Measurements from ENCODE around the gene DNAH11.

DNA sequence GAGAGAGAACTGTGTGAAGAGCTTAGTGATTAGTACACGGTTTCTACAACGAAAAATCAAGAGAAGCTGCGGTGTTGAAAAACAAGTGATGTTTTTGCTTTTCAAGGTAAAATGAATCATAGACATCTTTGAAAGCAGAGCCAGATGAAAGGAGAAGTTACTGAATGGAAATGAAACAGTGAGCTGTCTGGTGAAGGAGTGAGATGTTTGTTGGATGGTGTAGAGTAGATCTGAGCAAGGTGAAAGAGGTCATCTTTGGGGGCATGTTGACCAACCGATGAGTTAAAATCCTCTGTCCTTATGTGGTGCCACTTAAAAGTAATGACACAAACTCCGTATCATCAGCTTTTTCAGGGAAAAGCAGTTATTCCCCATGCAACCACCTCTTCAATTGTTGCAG is 225.4 kb downstream of the DNAH11 start:
- TF ChIP-seq FOXM1 (IDR thresholded peaks at IDR 0.05; ENCODE audit: borderline replicate concordance) = no peak
- TF ChIP-seq, protein P1, sequence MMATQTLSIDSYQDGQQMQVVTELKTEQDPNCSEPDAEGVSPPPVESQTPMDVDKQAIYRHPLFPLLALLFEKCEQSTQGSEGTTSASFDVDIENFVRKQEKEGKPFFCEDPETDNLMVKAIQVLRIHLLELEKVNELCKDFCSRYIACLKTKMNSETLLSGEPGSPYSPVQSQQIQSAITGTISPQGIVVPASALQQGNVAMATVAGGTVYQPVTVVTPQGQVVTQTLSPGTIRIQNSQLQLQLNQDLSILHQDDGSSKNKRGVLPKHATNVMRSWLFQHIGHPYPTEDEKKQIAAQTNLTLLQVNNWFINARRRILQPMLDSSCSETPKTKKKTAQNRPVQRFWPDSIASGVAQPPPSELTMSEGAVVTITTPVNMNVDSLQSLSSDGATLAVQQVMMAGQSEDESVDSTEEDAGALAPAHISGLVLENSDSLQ (IDR thresholded peaks at IDR 0.05) = no peak
- no peak for TF ChIP-seq ZNF384 (IDR thresholded peaks at IDR 0.05)
- no peak for TF ChIP-seq SP1 (IDR thresholded peaks at IDR 0.05)
- TF ChIP-seq TARDBP (IDR thresholded peaks at IDR 0.05) = no peak
